Mesendoderm (in vitro differentiated cells): ENCODE data around the gene SMIM1.
"Not testable (repeated sequence)": the region's sequence is repeated elsewhere in the genome, so short reads cannot be mapped to it uniquely, and the experiment has no call there.

Experiments used
- DNase-seq: peaks from one replicate; pipeline ENCODE4 v3.0.0; 2013
- H2AK5ac ChIP-seq: 2 replicates; pipeline ENCODE4 v1.6.1; 2013; ENCODE audit warnings: low read length, inconsistent platforms
- H2BK120ac ChIP-seq: 2 replicates; pipeline ENCODE4 v1.6.1; 2013; ENCODE audit warnings: low read depth, mild to moderate bottlenecking, low read length, moderate library complexity, mixed read lengths
- H2BK15ac ChIP-seq: replicated peaks from 2 replicates; pipeline ENCODE4 v1.6.1; 2013; ENCODE audit warnings: low read depth, mild to moderate bottlenecking, moderate library complexity
- H2BK5ac ChIP-seq: 2 replicates; pipeline ENCODE4 v1.6.1; 2013; ENCODE audit warnings: low read length, inconsistent platforms
- H3K18ac ChIP-seq: 2 replicates; pipeline ENCODE4 v1.6.1; 2013; ENCODE audit warnings: mild to moderate bottlenecking, low read length, mixed read lengths
- H3K23ac ChIP-seq: one replicate; pipeline ENCODE4 v1.6.1; 2013; ENCODE audit warnings: low read length
- H3K27ac ChIP-seq: 2 replicates; pipeline ENCODE4 v1.5.1; 2013; ENCODE audit warnings: low read depth, mild to moderate bottlenecking, inconsistent platforms, low read length, moderate library complexity
- H3K27me3 ChIP-seq: 2 replicates; pipeline ENCODE4 v1.6.1; 2013; ENCODE audit warnings: low read length, control low read depth, mild to moderate bottlenecking, inconsistent platforms; ENCODE audit not compliant: insufficient read depth, poor library complexity
- H3K36me3 ChIP-seq: 2 replicates; pipeline ENCODE4 v1.6.1; 2013; ENCODE audit warnings: low read length, inconsistent platforms; ENCODE audit not compliant: control insufficient read depth, insufficient read depth
- H3K4ac ChIP-seq: one replicate; pipeline ENCODE4 v1.6.1; 2013; ENCODE audit warnings: low read depth, mild to moderate bottlenecking, low read length, moderate library complexity
- H3K4me1 ChIP-seq: 2 replicates; pipeline ENCODE4 v1.6.1; 2013; ENCODE audit warnings: low read depth, low read length, inconsistent platforms; ENCODE audit not compliant: control insufficient read depth
- H3K4me2 ChIP-seq: 2 replicates; pipeline ENCODE4 v1.6.1; 2013; ENCODE audit warnings: low read length
- H3K4me3 ChIP-seq: 2 replicates; pipeline ENCODE4 v1.5.1; 2013; ENCODE audit warnings: mild to moderate bottlenecking, low read length
- H3K56ac ChIP-seq: one replicate; pipeline ENCODE4 v1.6.1; 2013; ENCODE audit warnings: low read length
- H3K79me1 ChIP-seq: 2 replicates; pipeline ENCODE4 v1.6.1; 2013; ENCODE audit warnings: low read length, inconsistent platforms
- H3K79me2 ChIP-seq: 2 replicates; pipeline ENCODE4 v1.6.1; 2013; ENCODE audit warnings: mild to moderate bottlenecking, low read length; ENCODE audit not compliant: control insufficient read depth, insufficient read depth
- H3K9ac ChIP-seq: 2 replicates; pipeline ENCODE4 v1.6.1; 2013; ENCODE audit warnings: low read length, inconsistent platforms
- H4K5ac ChIP-seq: one replicate; pipeline ENCODE4 v1.6.1; 2013; ENCODE audit warnings: low read length
- H4K8ac ChIP-seq: one replicate; pipeline ENCODE4 v1.6.1; 2013; ENCODE audit warnings: low read depth, mild to moderate bottlenecking, control low read depth, low read length, moderate library complexity
- WGBS: extraction: QIAGEN DNeasy Blood & Tissue Kit; methylation state at CpG from one replicate; pipeline ENCODE4 v1.1.7; 2013; ENCODE audit warnings: low lambda C conversion rate, missing lambda C conversion rate; ENCODE audit not compliant: insufficient coverage; ENCODE audit errors: extremely low coverage; 5-methylcytosine and 5-hydroxymethylcytosine counted together

The SMIM1 gene

GRCh38 chr1:3747903-3748302 lies 24.6 kb upstream of the SMIM1 start:
- H3K27me3 ChIP-seq: no peaks in the 10 kb centered on the region
- H3K79me2 ChIP-seq: peaks cover 7% of the 10 kb centered on the region
- no peak overlapping the region for H3K9ac ChIP-seq
- H3K4me2 ChIP-seq: no peak overlapping the region
- no peak overlapping the region for H4K8ac ChIP-seq
- peaks cover 12% of the 10 kb centered on the region for H3K79me1 ChIP-seq
- H3K27ac ChIP-seq: no peak overlapping the region
- H3K4me3 ChIP-seq: no peak overlapping the region
- H2BK120ac ChIP-seq: no peak overlapping the region
- H3K4me1 ChIP-seq: peaks cover 2% of the 10 kb centered on the region
- no peak overlapping the region for H2AK5ac ChIP-seq
- WGBS: no CpG with 5 or more reads among the region's 13 CpGs
- H3K4ac ChIP-seq: no peak overlapping the region
- H3K23ac ChIP-seq: no peak overlapping the region
- no peak for DNase-seq
- no peak overlapping the region for H2BK15ac ChIP-seq
- no peak overlapping the region for H2BK5ac ChIP-seq
- no peak overlapping the region for H3K56ac ChIP-seq
- peaks cover under 1% of the 10 kb centered on the region for H3K36me3 ChIP-seq
- H4K5ac ChIP-seq: no peak overlapping the region
- H3K18ac ChIP-seq: no peak overlapping the region

GRCh38 chr1:3748316-3748900 lies 24.1 kb upstream of the SMIM1 start:
- not testable (repeated sequence) for H3K18ac ChIP-seq, H2AK5ac ChIP-seq, H3K36me3 ChIP-seq, H3K27ac ChIP-seq, H3K23ac ChIP-seq, H3K56ac ChIP-seq, H2BK15ac ChIP-seq, H4K8ac ChIP-seq, H3K4me3 ChIP-seq, DNase-seq, H2BK120ac ChIP-seq, H3K79me2 ChIP-seq, H3K27me3 ChIP-seq, H3K4me2 ChIP-seq, H2BK5ac ChIP-seq, H3K9ac ChIP-seq, H4K5ac ChIP-seq, H3K4ac ChIP-seq, H3K4me1 ChIP-seq
- peaks cover 12% of the 10 kb centered on the region for H3K79me1 ChIP-seq
- WGBS: no CpG with 5 or more reads among the region's 15 CpGs

- Histone ChIP-seq H4K5ac (no peak overlapping the region), H3K4me3 (no peak overlapping the region), H3K23ac (no peak overlapping the region), H3K36me3 (no peaks in the 10 kb centered on the region), H3K27ac (no peak overlapping the region), H3K27me3 (no peaks in the 10 kb centered on the region), H2BK15ac (no peak overlapping the region), H3K79me2 (peaks cover 7% of the 10 kb centered on the region), H3K18ac (no peak overlapping the region), H3K9ac (no peak overlapping the region), H2BK5ac (no peak overlapping the region), H3K4me1 (peaks cover 2% of the 10 kb centered on the region), H3K4me2 (no peak overlapping the region), H3K79me1 (peaks cover 12% of the 10 kb centered on the region), H3K4ac (no peak overlapping the region), H3K56ac (no peak overlapping the region), H2BK120ac (no peak overlapping the region), H4K8ac (no peak overlapping the region), H2AK5ac (no peak overlapping the region)
- WGBS: no CpG with 5 or more reads among the region's 5 CpGs
- DNase-seq: no peak
These were observed 23.0 kb upstream of the SMIM1 start for GRCh38 chr1:3749512-3749911.

GRCh38 chr1:3750741-3751140 lies 21.8 kb upstream of the SMIM1 start:
- no peak overlapping the region for H2BK5ac ChIP-seq
- peaks cover 3% of the 10 kb centered on the region for H3K79me1 ChIP-seq

GRCh38 chr1:3752400-3752945 lies 20.1 kb upstream of the SMIM1 start, which contains the start of gene CCDC27:
Gene CCDC27 (plus strand): TSS chr1:3752450. CDS start chr1:3752482, 32 bp downstream.
- Histone ChIP-seq H3K18ac (no peak within 1 kb of the TSS), H2BK15ac (no peak within 1 kb of the TSS), H4K5ac (no peak within 1 kb of the TSS), H3K27ac (no peak within 1 kb of the TSS), H3K36me3 (no peaks in the 10 kb centered on the region), H2BK120ac (no peak within 1 kb of the TSS), H2BK5ac (no peak within 1 kb of the TSS), H3K4me3 (no peak within 1 kb of the TSS), H3K23ac (no peak within 1 kb of the TSS), H3K4me1 (no peaks in the 10 kb centered on the region), H2AK5ac (no peak within 1 kb of the TSS), H3K79me1 (no peaks in the 10 kb centered on the region), H3K4me2 (no peak within 1 kb of the TSS), H3K79me2 (no peaks in the 10 kb centered on the region), H3K4ac (no peak within 1 kb of the TSS), H3K56ac (no peak within 1 kb of the TSS), H3K9ac (no peak within 1 kb of the TSS), H4K8ac (no peak within 1 kb of the TSS), H3K27me3 (no peaks in the 10 kb centered on the region)
- DNase-seq: no peak
- WGBS: no CpG with 5 or more reads among the region's 17 CpGs

More at GRCh38 chr1:3750741-3751140, 21.8 kb upstream of the SMIM1 start:
- Histone ChIP-seq H3K56ac (no peak overlapping the region), H3K4me3 (no peak overlapping the region), H3K23ac (no peak overlapping the region), H4K5ac (no peak overlapping the region), H3K9ac (no peak overlapping the region), H3K4ac (no peak overlapping the region), H2BK15ac (no peak overlapping the region), H3K79me2 (peaks cover 3% of the 10 kb centered on the region), H3K4me1 (no peaks in the 10 kb centered on the region), H3K36me3 (no peaks in the 10 kb centered on the region), H2BK120ac (no peak overlapping the region), H3K18ac (no peak overlapping the region), H4K8ac (no peak overlapping the region), H3K4me2 (no peak overlapping the region), H3K27ac (no peak overlapping the region), H3K27me3 (no peaks in the 10 kb centered on the region), H2AK5ac (no peak overlapping the region)
- no CpG with 5 or more reads among the region's 6 CpGs for WGBS
- no peak for DNase-seq
